Measurements from ENCODE around the gene DOP1A.

DOP1A gene

DNA sequence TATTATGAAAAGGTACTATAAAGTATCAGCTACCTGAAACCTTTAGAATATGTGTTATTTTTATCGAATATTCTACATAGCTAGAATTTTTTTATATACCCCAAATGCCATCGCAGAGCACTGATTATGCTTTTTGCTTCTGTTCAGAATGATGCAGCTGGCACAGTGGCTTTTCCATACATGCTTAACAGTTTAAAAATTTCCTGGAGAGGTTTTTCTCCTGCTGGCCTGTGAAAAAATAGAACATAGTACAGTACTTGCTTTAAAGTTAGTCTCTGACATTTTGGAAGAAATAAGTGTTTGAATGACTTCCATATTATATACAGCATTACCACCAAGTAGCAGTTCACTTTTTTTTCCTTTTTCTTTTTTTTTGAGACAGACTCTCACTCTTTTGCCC, 5.3 kb downstream of the DOP1A start:
- no peak for DNase-seq

GRCh38 chr6:83073615-83074014, 6.1 kb downstream of the DOP1A start:
- DNase-seq: no peak

DNA sequence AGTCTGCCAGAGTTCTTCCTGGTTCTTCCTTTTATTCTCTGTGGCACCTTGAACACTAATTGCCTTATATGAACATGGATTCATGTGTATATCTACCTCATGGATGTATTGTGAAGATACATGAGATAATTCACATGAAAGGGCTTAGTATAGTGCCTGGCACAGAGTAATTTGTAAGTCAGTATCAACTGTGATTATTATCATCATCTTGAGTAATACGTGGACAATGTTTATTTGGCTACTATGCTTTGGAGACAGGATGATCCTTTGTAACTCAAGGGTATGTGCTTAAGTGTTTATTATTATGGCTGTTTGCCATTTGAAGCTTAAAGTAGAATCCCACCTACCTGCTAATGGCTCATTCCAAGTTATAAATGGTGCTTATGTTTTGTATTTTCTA, 16.0 kb downstream of the DOP1A start:
- no peak for DNase-seq

DNA sequence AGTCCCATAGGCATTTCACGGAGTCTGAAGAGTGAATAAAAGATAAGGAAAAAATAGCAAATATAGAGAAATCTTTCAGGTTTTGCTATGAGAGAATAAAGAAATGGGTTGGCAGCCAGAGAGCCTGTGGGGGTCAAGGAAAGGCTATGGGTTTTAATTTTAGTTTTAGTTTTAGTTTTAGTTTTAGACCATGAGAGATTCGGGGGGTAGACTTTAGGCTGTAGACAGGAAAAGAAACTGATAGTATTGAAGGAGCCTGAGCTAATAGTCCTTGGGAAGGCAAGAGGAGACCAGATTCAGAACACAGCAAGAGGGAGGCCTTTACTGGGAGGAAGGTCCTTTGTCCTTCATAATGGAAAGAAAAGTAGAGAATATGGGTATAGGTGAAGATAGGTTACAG, 19.3 kb downstream of the DOP1A start:
- DNase-seq: no peak

- DNase-seq: no peak
Observed at GRCh38 chr6:83092756-83093399, 25.4 kb downstream of the DOP1A start.

- DNase-seq: no peak
Observed at GRCh38 chr6:83096791-83097190, 29.3 kb downstream of the DOP1A start.

- no peak for DNase-seq
Observed at GRCh38 chr6:83097204-83097603, 29.7 kb downstream of the DOP1A start.

DNA sequence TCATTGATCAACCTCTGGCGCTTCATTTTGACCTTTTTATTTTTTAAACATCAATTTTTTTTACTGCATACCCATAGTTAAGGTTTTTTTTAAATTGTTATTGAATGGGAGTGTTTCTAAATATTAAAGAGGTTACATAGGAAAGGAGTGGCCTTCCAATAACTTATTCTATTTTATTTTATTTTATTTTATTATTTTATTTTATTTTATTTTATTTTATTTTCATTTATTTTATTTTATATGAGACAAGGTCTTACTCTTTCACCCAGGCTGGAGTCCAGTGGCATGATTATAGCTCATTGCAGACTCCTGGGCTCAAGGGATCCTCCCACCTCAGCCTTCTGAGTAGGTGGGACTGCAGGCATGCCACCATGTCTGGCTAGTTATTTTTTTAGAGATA, 30.2 kb downstream of the DOP1A start:
- DNase-seq: no peak

- DNase-seq: no peak
Observed at GRCh38 chr6:83098589-83098988, 31.1 kb downstream of the DOP1A start.

- no peak for DNase-seq
Observed at GRCh38 chr6:83108378-83108777, 40.9 kb downstream of the DOP1A start.

GRCh38 chr6:83113258-83113657, 45.8 kb downstream of the DOP1A start:
- no peak for DNase-seq

GRCh38 chr6:83114164-83114563, 46.7 kb downstream of the DOP1A start:
- DNase-seq: no peak

- DNase-seq: no peak
Observed at GRCh38 chr6:83117802-83118201, 50.3 kb downstream of the DOP1A start.

- no peak for DNase-seq
Observed at GRCh38 chr6:83119742-83120300, 52.4 kb downstream of the DOP1A start.

GRCh38 chr6:83124553-83124952, 57.1 kb downstream of the DOP1A start:
- no peak for DNase-seq

GRCh38 chr6:83125425-83125824, 58.0 kb downstream of the DOP1A start:
- no peak for DNase-seq

GRCh38 chr6:83126223-83126622, 58.8 kb downstream of the DOP1A start:
- DNase-seq: no peak

GRCh38 chr6:83126807-83127206, 59.3 kb downstream of the DOP1A start:
- DNase-seq: no peak

DNA sequence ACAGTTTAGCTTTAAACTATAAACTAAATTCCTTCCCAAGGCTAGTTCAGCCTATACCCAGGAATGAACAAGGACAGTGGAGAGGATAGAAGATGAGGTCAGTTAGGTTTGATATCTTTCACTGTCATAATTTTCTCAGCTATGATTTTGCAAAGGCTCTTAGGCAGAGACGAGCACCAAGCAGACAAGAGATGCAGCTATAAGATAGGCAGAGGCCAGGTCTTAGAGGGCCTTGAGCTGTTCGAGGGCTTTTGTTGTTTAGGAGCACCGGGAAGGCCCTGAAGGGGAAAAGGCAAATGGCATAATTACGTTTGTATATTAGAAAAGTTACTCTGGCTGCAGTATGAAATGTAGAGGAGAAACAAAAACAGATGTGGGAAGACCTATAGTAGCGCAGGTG, 59.8 kb downstream of the DOP1A start:
- DNase-seq: no peak

- DNase-seq: no peak
Observed at GRCh38 chr6:83127976-83128375, 60.5 kb downstream of the DOP1A start.

DNA sequence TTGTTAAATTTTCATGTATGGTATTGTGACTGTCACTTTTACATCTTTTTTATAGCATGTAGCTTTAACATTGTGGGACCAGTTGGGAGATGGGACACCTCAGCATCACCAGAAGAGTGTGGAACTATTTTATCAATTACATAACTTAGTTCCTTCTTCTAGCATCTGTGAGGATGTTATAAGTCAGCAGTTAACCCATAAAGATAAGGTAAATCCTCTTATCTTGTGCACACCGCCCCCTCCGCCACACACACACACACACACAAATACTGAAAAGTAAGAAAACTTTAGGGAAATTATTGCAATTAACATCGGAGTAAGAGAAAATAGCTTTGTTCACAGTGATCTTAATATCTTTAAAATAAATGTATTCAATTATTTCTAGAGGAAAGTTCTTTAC, 64.7 kb downstream of the DOP1A start:
- no peak for DNase-seq

- no peak for DNase-seq
Observed at GRCh38 chr6:83138118-83138722, 70.7 kb downstream of the DOP1A start.

DNA sequence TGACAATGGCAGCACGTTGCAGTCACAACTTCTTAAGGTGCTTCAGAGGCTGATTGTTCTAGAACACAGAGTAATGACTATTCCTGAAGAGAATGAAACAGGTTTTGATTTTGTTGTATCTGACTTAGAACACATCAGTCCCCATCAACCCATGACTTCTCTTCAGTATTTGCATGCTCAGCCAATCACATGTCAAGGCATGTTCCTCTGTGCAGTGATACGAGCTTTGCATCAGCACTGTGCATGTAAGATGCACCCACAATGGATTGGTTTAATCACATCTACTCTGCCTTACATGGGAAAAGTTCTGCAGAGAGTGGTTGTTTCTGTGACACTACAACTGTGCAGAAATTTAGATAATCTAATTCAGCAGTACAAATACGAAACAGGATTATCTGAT, 71.3 kb downstream of the DOP1A start:
- DNase-seq: no peak

- DNase-seq: no peak
Observed at GRCh38 chr6:83151114-83151513, 83.6 kb downstream of the DOP1A start.

- no peak for DNase-seq
Observed at GRCh38 chr6:83152913-83153312, 85.4 kb downstream of the DOP1A start.

All from NCI-H345 (cell line).